HEK293T (cell line): ENCODE measurements around the gene GPR62.

ENCODE experiments used
- BHLHE40 ChIP-seq: fragments of 450-650 bp; IDR thresholded peaks from 2 replicates; pipeline ENCODE4 v1.6.1; 2016; ENCODE audit warnings: mild to moderate bottlenecking, moderate library complexity, borderline replicate concordance
- CTBP1 ChIP-seq: fragments of 450-650 bp; IDR thresholded peaks from 2 replicates; pipeline ENCODE4 v1.6.1; 2016; ENCODE audit warnings: borderline replicate concordance
- FOXA1 ChIP-seq: fragments of 450-650 bp; IDR thresholded peaks from 2 replicates; pipeline ENCODE4 v1.6.1; 2016; ENCODE audit warnings: mild to moderate bottlenecking
- FOXK2 ChIP-seq: fragments of 450-650 bp; IDR thresholded peaks from 2 replicates; pipeline ENCODE4 v1.6.1; 2016; ENCODE audit warnings: mild to moderate bottlenecking
- FOXM1 ChIP-seq: fragments of 450-650 bp; IDR thresholded peaks from 2 replicates; pipeline ENCODE4 v1.6.1; 2017; ENCODE audit warnings: mild to moderate bottlenecking, borderline replicate concordance
- L3MBTL2 ChIP-seq: fragments of 450-650 bp; conservative IDR thresholded peaks from 2 replicates; pipeline ENCODE4 v1.6.1; 2016; ENCODE audit warnings: mild to moderate bottlenecking
- LEF1 ChIP-seq: fragments of 450-650 bp; IDR thresholded peaks from 2 replicates; pipeline ENCODE4 v1.6.1; 2017; ENCODE audit warnings: mild to moderate bottlenecking, borderline replicate concordance
- NFRKB ChIP-seq: fragments of 450-650 bp; IDR thresholded peaks from 2 replicates; pipeline ENCODE4 v1.6.1; 2016; ENCODE audit warnings: mild to moderate bottlenecking, moderate library complexity
- PKNOX1 ChIP-seq: fragments of 450-650 bp; IDR thresholded peaks from 2 replicates; pipeline ENCODE4 v1.6.1; 2016
- SP1 ChIP-seq: fragments of 450-650 bp; IDR thresholded peaks from 2 replicates; pipeline ENCODE4 v1.6.1; 2017
- SUZ12 ChIP-seq: fragments of 450-650 bp; IDR thresholded peaks from 2 replicates; pipeline ENCODE4 v1.6.1; 2016; ENCODE audit warnings: mild to moderate bottlenecking
- TARDBP ChIP-seq: fragments of 450-650 bp; IDR thresholded peaks from 2 replicates; pipeline ENCODE4 v1.6.1; 2016
- ZNF384 ChIP-seq: fragments of 450-650 bp; IDR thresholded peaks from 2 replicates; pipeline ENCODE4 v1.6.1; 2016

GRCh38 chr3:51945031-51945840 lies 9.9 kb upstream of the GPR62 start:
- no peak for TF ChIP-seq BHLHE40
- no peak for TF ChIP-seq L3MBTL2
- no peak for TF ChIP-seq SP1
- no peak for TF ChIP-seq NFRKB
- TF ChIP-seq ZNF384, result no peak
- no peak for TF ChIP-seq FOXA1
- TF ChIP-seq CTBP1, result no peak
- no peak for TF ChIP-seq LEF1
- no peak for TF ChIP-seq SUZ12
- TF ChIP-seq FOXK2, result no peak
- no peak for TF ChIP-seq FOXM1
- TF ChIP-seq PKNOX1, result no peak
- TF ChIP-seq TARDBP, result no peak
